ENCODE results near the gene ZMYND11. TPM values are rescaled to one million over a fixed set of nuclear protein-coding genes. Genes with fewer than 3 reads are reported as not detected.

Gene ZMYND11
- total RNA-seq, 3 donors from 2014 or later (not counting 1 experiment from before 2014, with no cell fraction given), result 50.6 to 63.9 (median 52.6) TPM

DNA sequence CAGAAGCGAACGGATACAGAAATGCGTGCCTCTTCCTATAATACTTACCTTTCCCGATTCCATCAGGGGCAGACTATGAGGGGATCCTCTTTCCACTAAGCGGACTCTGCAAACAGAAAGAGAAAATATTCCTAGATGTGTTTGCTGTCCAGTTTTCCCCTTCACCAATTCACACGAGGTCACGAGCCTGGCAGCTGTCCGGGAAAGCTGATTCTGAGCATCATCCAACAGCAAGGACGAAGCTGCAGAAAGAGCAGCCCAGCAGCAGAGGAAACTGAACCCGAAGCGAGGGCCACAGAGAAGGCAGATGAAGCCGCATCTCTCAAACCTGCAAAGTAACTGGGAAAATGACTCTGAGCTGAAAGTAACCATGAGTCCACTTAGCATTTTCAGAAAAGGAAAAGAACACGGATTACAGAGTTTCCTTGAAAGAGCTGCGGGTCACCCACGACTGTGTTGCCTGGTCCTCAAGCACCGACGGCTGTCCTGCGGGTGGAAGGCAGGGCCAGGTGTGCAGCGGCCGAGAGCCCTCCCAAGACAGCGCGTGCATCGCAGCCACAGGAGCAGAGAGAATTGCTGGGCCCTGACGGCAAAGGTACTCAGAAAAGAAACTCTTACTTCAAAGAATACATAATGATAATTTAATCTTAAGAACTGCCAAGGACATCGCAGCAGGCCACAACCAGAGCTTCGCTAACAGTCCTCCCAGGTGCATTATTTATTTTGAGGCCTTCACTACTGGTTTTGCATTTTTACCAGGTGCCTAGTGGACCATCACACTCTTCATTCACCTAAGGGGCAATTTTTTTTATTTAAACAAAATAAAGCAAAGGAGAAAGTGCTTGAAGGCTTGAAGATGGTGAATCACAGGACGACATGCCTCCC is 153.3 kb downstream of the ZMYND11 start:
- 90% methylated on average over 27 of the region's 27 CpGs for WGBS (ENCODE audit: insufficient coverage)
- Histone ChIP-seq H3K27me3 (ENCODE audit: control insufficient read depth, insufficient read depth, low read length) (no peaks in the 10 kb centered on the region), H3K27ac (ENCODE audit: low read length) (no peak overlapping the region), H3K36me3 (ENCODE audit: control insufficient read depth, insufficient read depth, low read length) (no peaks in the 10 kb centered on the region), H3K9me3 (ENCODE audit: control insufficient read depth, insufficient read depth, low read length) (no peaks in the 10 kb centered on the region), H3K4me3 (ENCODE audit: low read length) (no peak overlapping the region), H3K4me1 (ENCODE audit: control insufficient read depth, insufficient read depth, low read length) (peaks cover under 1% of the 10 kb centered on the region)
- intact Hi-C loops (cut with micrococcal nuclease), result no loop called here
- no peak overlapping the region for H3K4me3 Mint-ChIP-seq
- H3K4me1 Mint-ChIP-seq, result peaks cover 9 to 12% of the 10 kb centered on the region in 2 donors
- TF ChIP-seq, protein P1, sequence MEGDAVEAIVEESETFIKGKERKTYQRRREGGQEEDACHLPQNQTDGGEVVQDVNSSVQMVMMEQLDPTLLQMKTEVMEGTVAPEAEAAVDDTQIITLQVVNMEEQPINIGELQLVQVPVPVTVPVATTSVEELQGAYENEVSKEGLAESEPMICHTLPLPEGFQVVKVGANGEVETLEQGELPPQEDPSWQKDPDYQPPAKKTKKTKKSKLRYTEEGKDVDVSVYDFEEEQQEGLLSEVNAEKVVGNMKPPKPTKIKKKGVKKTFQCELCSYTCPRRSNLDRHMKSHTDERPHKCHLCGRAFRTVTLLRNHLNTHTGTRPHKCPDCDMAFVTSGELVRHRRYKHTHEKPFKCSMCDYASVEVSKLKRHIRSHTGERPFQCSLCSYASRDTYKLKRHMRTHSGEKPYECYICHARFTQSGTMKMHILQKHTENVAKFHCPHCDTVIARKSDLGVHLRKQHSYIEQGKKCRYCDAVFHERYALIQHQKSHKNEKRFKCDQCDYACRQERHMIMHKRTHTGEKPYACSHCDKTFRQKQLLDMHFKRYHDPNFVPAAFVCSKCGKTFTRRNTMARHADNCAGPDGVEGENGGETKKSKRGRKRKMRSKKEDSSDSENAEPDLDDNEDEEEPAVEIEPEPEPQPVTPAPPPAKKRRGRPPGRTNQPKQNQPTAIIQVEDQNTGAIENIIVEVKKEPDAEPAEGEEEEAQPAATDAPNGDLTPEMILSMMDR (IDR thresholded peaks at IDR 0.05), result no peak
- no peak overlapping the region for H3K27ac Mint-ChIP-seq
- no peaks in the 10 kb centered on the region for H3K9me3 Mint-ChIP-seq
- H3K36me3 Mint-ChIP-seq, result no peaks in the 10 kb centered on the region
- ATAC-seq (no peak), DNase-seq (no peak)
- peaks cover 6 to 12% of the 10 kb centered on the region in 2 donors for H3K27me3 Mint-ChIP-seq (ENCODE audit: low read depth in 2 of 2)

DNA sequence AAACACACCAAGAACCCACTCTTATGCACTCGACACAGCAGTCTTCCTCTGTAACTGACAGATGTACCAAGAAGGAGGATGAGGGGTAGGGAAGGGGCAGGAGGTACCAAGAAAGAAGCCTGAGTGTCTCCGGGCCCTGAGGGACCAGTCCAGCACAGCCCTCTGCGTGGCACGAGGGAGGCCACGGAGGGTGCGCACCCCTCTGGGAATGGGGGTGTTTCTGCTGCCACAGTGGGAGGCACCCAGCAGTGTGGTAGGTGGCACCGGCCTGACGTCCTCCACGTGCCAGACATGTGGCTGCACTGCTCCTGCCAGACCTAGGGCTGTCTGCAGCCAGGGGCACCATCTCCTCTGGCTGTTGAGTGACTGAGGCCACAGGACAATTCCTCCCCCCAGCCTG is 154.3 kb downstream of the ZMYND11 start:
- TF ChIP-seq, protein P1 (IDR thresholded peaks at IDR 0.05), result no peak
- H3K27ac Mint-ChIP-seq, result no peak overlapping the region
- no peak overlapping the region for H3K4me3 Mint-ChIP-seq
- intact Hi-C loops (cut with micrococcal nuclease), result no loop called here
- H3K27me3 Mint-ChIP-seq (ENCODE audit: low read depth in 2 of 2), result peaks cover 8 to 20% of the 10 kb centered on the region in 2 donors
- Histone ChIP-seq H3K9me3 (ENCODE audit: control insufficient read depth, insufficient read depth, low read length) (no peaks in the 10 kb centered on the region), H3K4me1 (ENCODE audit: control insufficient read depth, insufficient read depth, low read length) (peaks cover 3% of the 10 kb centered on the region), H3K27me3 (ENCODE audit: control insufficient read depth, insufficient read depth, low read length) (no peaks in the 10 kb centered on the region), H3K36me3 (ENCODE audit: control insufficient read depth, insufficient read depth, low read length) (no peaks in the 10 kb centered on the region), H3K27ac (ENCODE audit: low read length) (no peak overlapping the region), H3K4me3 (ENCODE audit: low read length) (no peak overlapping the region)
- WGBS (ENCODE audit: insufficient coverage), result 93% methylated on average over 9 of the region's 9 CpGs
- ATAC-seq, result no peak
- no peaks in the 10 kb centered on the region for H3K36me3 Mint-ChIP-seq
- DNase-seq, result no peak
- H3K9me3 Mint-ChIP-seq, result no peaks in the 10 kb centered on the region
- H3K4me1 Mint-ChIP-seq, result peaks cover 15 to 19% of the 10 kb centered on the region in 2 donors

DNA sequence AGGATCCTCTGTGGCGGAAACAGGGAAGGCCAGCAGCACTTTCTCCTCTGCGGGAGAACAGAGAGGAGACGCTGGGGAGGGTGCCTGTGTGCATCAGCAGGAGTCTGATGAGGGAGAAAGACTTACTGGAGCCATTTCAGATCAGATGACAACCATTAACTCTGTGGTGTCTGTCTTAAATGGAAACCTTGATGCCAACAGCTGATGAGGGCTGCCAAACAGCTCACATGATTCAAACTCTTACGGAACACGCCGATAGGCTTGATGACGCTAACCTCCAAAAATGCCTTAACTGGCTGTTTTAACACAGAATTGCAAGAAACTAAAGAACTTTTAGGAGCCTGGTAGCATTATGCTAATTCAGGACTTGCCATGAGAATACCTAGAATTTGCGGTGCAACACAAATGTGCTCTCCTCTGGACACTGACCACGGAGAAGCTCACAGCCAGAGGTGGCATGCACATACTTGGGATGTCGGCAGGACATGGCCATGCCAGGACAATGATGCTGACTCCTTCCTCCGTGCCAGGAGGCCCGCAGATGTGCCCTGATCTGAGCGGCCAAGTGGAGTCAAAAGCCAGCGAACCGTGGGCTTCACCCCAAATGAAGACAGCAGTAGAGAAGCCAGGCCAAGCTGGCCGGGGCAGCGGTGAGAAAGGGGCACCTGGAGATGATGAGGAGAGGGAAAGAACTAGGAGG is 154.9 kb downstream of the ZMYND11 start:
- DNase-seq (no peak), ATAC-seq (no peak)
- intact Hi-C loops (cut with micrococcal nuclease), result no loop called here
- Histone ChIP-seq H3K4me1 (ENCODE audit: control insufficient read depth, insufficient read depth, low read length) (peaks cover 3% of the 10 kb centered on the region), H3K27ac (ENCODE audit: low read length) (no peak overlapping the region), H3K36me3 (ENCODE audit: control insufficient read depth, insufficient read depth, low read length) (no peaks in the 10 kb centered on the region), H3K4me3 (ENCODE audit: low read length) (no peak overlapping the region), H3K27me3 (ENCODE audit: control insufficient read depth, insufficient read depth, low read length) (no peaks in the 10 kb centered on the region), H3K9me3 (ENCODE audit: control insufficient read depth, insufficient read depth, low read length) (no peaks in the 10 kb centered on the region)
- Mint-ChIP-seq H3K9me3 (no peaks in the 10 kb centered on the region), H3K4me1 (peaks cover 15 to 19% of the 10 kb centered on the region in 2 donors), H3K27ac (no peak overlapping the region), H3K27me3 (ENCODE audit: low read depth in 2 of 2) (peaks cover 8 to 20% of the 10 kb centered on the region in 2 donors), H3K4me3 (no peak overlapping the region), H3K36me3 (no peaks in the 10 kb centered on the region)
- TF ChIP-seq, protein P1 (IDR thresholded peaks at IDR 0.05), result no peak
- WGBS (ENCODE audit: insufficient coverage), result 92% methylated on average over 16 of the region's 17 CpGs
